Endothelial cell of umbilical vein (primary cell): ENCODE results near the gene CUL3. TPM values are rescaled to one million over a fixed set of nuclear protein-coding genes. Genes with fewer than 3 reads are reported as not detected.

Source experiments
- BruUV-seq: library from RNA; stranded (reverse); fragments of 400-500 nt; replicated peaks from 2 replicates; lab custom pipeline; 2021; lab: Mats Ljungman, UMichigan
- CTCF ChIA-PET: fragments of 300-600, 350-600 bp; sonication (Branson Sonifier 250); formaldehyde crosslinking; loops from one replicate; lab custom pipeline; 2021; ENCODE audit warnings: antibody characterized with exemption, inconsistent platforms; lab: Charles Lee
- POLR2A ChIA-PET: fragments of 300-600, 350-600 bp; sonication (Branson Sonifier 250); formaldehyde crosslinking; loops from one replicate; lab custom pipeline; 2021; ENCODE audit warnings: antibody characterized with exemption, inconsistent platforms; lab: Charles Lee
- DNase-seq: peaks from one replicate; pipeline ENCODE4 v3.0.0-alpha.2; 2011; ENCODE audit warnings: low read depth, low spot score
- FAIRE-seq: peaks from 2 replicates; lab custom pipeline; 2011; peaks lifted over from hg19 to GRCh38; lab: Jason Lieb, UNC
- H2AFZ ChIP-seq: 2 replicates; pipeline ENCODE4 v1.6.0; 2012; ENCODE audit warnings: low read depth, low read length, control low read depth, inconsistent platforms
- H3K27ac ChIP-seq: 2 replicates; pipeline ENCODE4 v1.5.1; 2011; ENCODE audit warnings: low read depth, mild to moderate bottlenecking, control low read depth, low read length, moderate library complexity; ENCODE audit not compliant: insufficient read depth
- H3K27me3 ChIP-seq, 2 experiments: 2 replicates each; pipeline versions ENCODE4 v1.6.0 to v1.6.1; 2011; ENCODE audit warnings: low read length in 2 of 2, mixed read lengths in 1 of 2; ENCODE audit not compliant: control insufficient read depth in 2 of 2, insufficient read depth in 2 of 2
- H3K36me3 ChIP-seq, 2 experiments: 2 replicates in 1 of 2; 3 replicates in 1 of 2; pipeline ENCODE4 v1.5.1; 2011; ENCODE audit warnings: low read length in 2 of 2, mild to moderate bottlenecking in 1 of 2, moderate library complexity in 1 of 2; ENCODE audit not compliant: control insufficient read depth in 2 of 2, insufficient read depth in 2 of 2; ENCODE audit errors: extremely low read depth in 1 of 2
- H3K4me1 ChIP-seq: 3 replicates; pipeline ENCODE4 v1.5.1; 2011; ENCODE audit warnings: mild to moderate bottlenecking, low read length; ENCODE audit not compliant: control insufficient read depth, insufficient read depth; ENCODE audit errors: extremely low read depth
- H3K4me2 ChIP-seq: 2 replicates; pipeline ENCODE4 v1.6.1; 2011; ENCODE audit warnings: low read length, control low read depth, mixed read lengths; ENCODE audit not compliant: insufficient read depth
- H3K4me3 ChIP-seq, 3 experiments: fragments of 200-600 bp in 1 of 3; sonication (generic), shearing (Covaris generic) in 1 of 3; replicated peaks in 1 of 3; 2 replicates each; pipeline ENCODE4 v1.5.1; 2011 to 2016; ENCODE audit warnings: control low read depth in 3 of 3, low read length in 3 of 3, mild to moderate bottlenecking in 2 of 3, inconsistent platforms in 1 of 3, low read depth in 1 of 3, moderate library complexity in 1 of 3; ENCODE audit not compliant: insufficient read depth in 1 of 3
- H3K79me2 ChIP-seq: 2 replicates; pipeline ENCODE4 v1.6.0; 2012; ENCODE audit warnings: low read length, inconsistent platforms; ENCODE audit not compliant: control insufficient read depth, insufficient read depth
- H3K9ac ChIP-seq: replicated peaks from 2 replicates; pipeline ENCODE3; 2011; ENCODE audit warnings: low read length, control low read depth; ENCODE audit not compliant: insufficient read depth; ENCODE audit errors: extremely low read depth
- H3K9me1 ChIP-seq: replicated peaks from 3 replicates; pipeline ENCODE4 v1.6.0; 2011; ENCODE audit warnings: mild to moderate bottlenecking, low read length; ENCODE audit not compliant: control insufficient read depth, insufficient read depth; ENCODE audit errors: extremely low read depth
- H3K9me3 ChIP-seq: replicated peaks from 2 replicates; pipeline ENCODE4 v1.5.1; 2012; ENCODE audit warnings: low read length, inconsistent platforms; ENCODE audit not compliant: control insufficient read depth, insufficient read depth
- H4K20me1 ChIP-seq: replicated peaks from 2 replicates; pipeline ENCODE3; 2011; ENCODE audit warnings: mild to moderate bottlenecking, low read length; ENCODE audit not compliant: control insufficient read depth, insufficient read depth; ENCODE audit errors: extremely low read depth
- CTCF ChIP-seq, 2 donors: IDR thresholded peaks; 1 replicate in 1 of 2; 2 replicates in 1 of 2; pipeline ENCODE4 v1.5.1; 2011; ENCODE audit warnings: low read length in 2 of 2, mild to moderate bottlenecking in 2 of 2, moderate library complexity in 2 of 2, control low read depth in 1 of 2, inconsistent platforms in 1 of 2, low read depth in 1 of 2; ENCODE audit not compliant: insufficient read depth in 1 of 2; ENCODE audit errors: extremely low read depth in 1 of 2
- EZH2 ChIP-seq: IDR thresholded peaks from 2 replicates; pipeline ENCODE4 v1.6.1; 2012; ENCODE audit warnings: borderline replicate concordance, low read depth, mild to moderate bottlenecking, moderate library complexity, low read length, inconsistent platforms; ENCODE audit not compliant: severe bottlenecking
- FOS ChIP-seq: IDR thresholded peaks from 2 replicates; pipeline ENCODE4 v1.6.1; 2011; ENCODE audit warnings: mild to moderate bottlenecking, low read length, moderate library complexity, borderline replicate concordance; ENCODE audit not compliant: insufficient read depth
- GATA2 ChIP-seq: IDR thresholded peaks from 2 replicates; pipeline ENCODE4 v1.7.0; 2011; ENCODE audit warnings: low read depth, mild to moderate bottlenecking, moderate library complexity, mixed read lengths, low read length; ENCODE audit not compliant: insufficient read length, insufficient read depth
- JUN ChIP-seq: IDR thresholded peaks from 2 replicates; pipeline ENCODE4 v1.6.1; 2011; ENCODE audit warnings: borderline replicate concordance, low read depth; ENCODE audit not compliant: insufficient read length, insufficient read depth
- MAX ChIP-seq: IDR thresholded peaks from 2 replicates; pipeline ENCODE4 v1.6.1; 2011; ENCODE audit not compliant: insufficient read depth, insufficient read length
- MYC ChIP-seq: IDR thresholded peaks from one replicate; pipeline ENCODE4 v1.6.1; 2011; ENCODE audit warnings: mild to moderate bottlenecking, low read depth, low read length
- POLR2A ChIP-seq: IDR thresholded peaks from 2 replicates; pipeline ENCODE4 v1.6.1; 2012; ENCODE audit warnings: low read depth, mild to moderate bottlenecking, control low read depth, low read length
- POLR2AphosphoS5 ChIP-seq: IDR thresholded peaks from 2 replicates; pipeline ENCODE4 v1.6.1; 2012; ENCODE audit warnings: low read depth, mild to moderate bottlenecking, control low read depth, low read length, moderate library complexity; ENCODE audit not compliant: insufficient read depth
- dilution Hi-C: fragments of 300-500 bp; cut with MboI; formaldehyde crosslinking; loops from one replicate; pipeline ENCODE4 v1.15.0; 2019; ENCODE audit warnings: low sequenced_read_pairs; ENCODE audit not compliant: extremely low pct_ligation_motif_present
- intact Hi-C: fragments of 100-400 bp; cut with micrococcal nuclease; formaldehyde crosslinking; loops from one replicate; pipeline ENCODE4 v1.10.0; 2022
- polyA plus RNA-seq, 4 experiments: library from polyadenylated mRNA; depleted of rRNA in 3 of 4; stranded (reverse) in 3 of 4; unstranded in 1 of 4; fragments of >200 nt; gene quantifications; 2 replicates each; pipeline versions ENCODE4 v1.2.1 to v1.2.3, GENCODE V29; 2011 to 2012; ENCODE audit warnings: missing spikeins in 1 of 4
- total RNA-seq: library from RNA; stranded (reverse); gene quantifications from 2 replicates; pipeline ENCODE4 v1.2.3, GENCODE V29; 2021

The CUL3 gene
- total and polyA plus RNA-seq, 2 donors (not counting 3 experiments of a cell fraction or from before 2014, with no cell fraction given), result 22.7 to 82.3 TPM

- dilution Hi-C loops, result no loop called here
- Histone ChIP-seq H3K4me3 (no peak overlapping the region), H3K36me3 (peaks cover 7 to 11% of the 10 kb centered on the region in 2 experiments), H3K4me2 (no peak overlapping the region), H3K9ac (no peak overlapping the region), H3K9me3 (no peaks in the 10 kb centered on the region), H3K4me1 (no peaks in the 10 kb centered on the region), H2AFZ (no peak overlapping the region), H3K27me3 (no peaks in the 10 kb centered on the region), H3K9me1 (no peaks in the 10 kb centered on the region), H3K79me2 (no peaks in the 10 kb centered on the region), H3K27ac (no peak overlapping the region), H4K20me1 (no peaks in the 10 kb centered on the region)
- no peak for FAIRE-seq
- CTCF ChIA-PET, result no interaction called here
- no TSS peak for BruUV-seq
- DNase-seq, result no peak
- POLR2A ChIA-PET, result no interaction called here
- intact Hi-C loops, result no loop called here
- TF ChIP-seq GATA2, result no peak
- no peak for TF ChIP-seq MYC
- no peak for TF ChIP-seq POLR2A
- TF ChIP-seq CTCF (IDR thresholded peaks at IDR 0.05; ENCODE audit: extremely low read depth in 1 of 2, insufficient read depth in 1 of 2, low read depth in 1 of 2, low read length in 2 of 2), result no peak
- TF ChIP-seq POLR2AphosphoS5, result no peak
- TF ChIP-seq JUN, result no peak
- TF ChIP-seq MAX, result no peak
- TF ChIP-seq EZH2, result no peak
- TF ChIP-seq FOS, result no peak
These were observed 86.2 kb downstream of the CUL3 start for GRCh38 chr2:224498991-224499390.
